Panc1 (cell line): ENCODE data around the gene AHDC1. TPM values are rescaled to one million over a fixed set of nuclear protein-coding genes. Genes with fewer than 3 reads are reported as not detected.

Experiments used
- ATAC-seq: fragments of 200-7000 bp; cut with Tn5 transposase; 2 replicates; pipeline ENCODE4 v1.9.1; 2020; ENCODE audit warnings: mild to moderate bottlenecking, moderate library complexity
- BruUV-seq: library from RNA; stranded (reverse); fragments of 400-500 nt; replicated peaks from 2 replicates; lab custom pipeline; 2021; lab: Mats Ljungman, UMichigan
- CTCF ChIA-PET: fragments of 300-600 bp; sonication (Branson Sonifier 250); formaldehyde crosslinking; loops from one replicate; lab custom pipeline; 2022; ENCODE audit warnings: antibody characterized with exemption; lab: Charles Lee
- POLR2A ChIA-PET: fragments of 300-600 bp; sonication (Branson Sonifier 250); formaldehyde crosslinking; loops from one replicate; lab custom pipeline; 2022; ENCODE audit warnings: antibody characterized with exemption; lab: Charles Lee
- DNase-seq: peaks from one replicate; pipeline ENCODE4 v3.0.0-alpha.2; 2010; ENCODE audit warnings: low read depth, low spot score
- H3K27ac ChIP-seq: 2 replicates; pipeline ENCODE4 v1.5.1; 2011; ENCODE audit warnings: mild to moderate bottlenecking, low read length, inconsistent platforms
- H3K27me3 ChIP-seq: fragments of 200-500 bp; sonication (Bioruptor generic); 2 replicates; pipeline ENCODE4 v1.6.0; 2014; ENCODE audit warnings: low read length, inconsistent platforms; ENCODE audit not compliant: control insufficient read depth, insufficient read depth
- H3K36me3 ChIP-seq: fragments of 200-500 bp; sonication (Bioruptor generic); 2 replicates; pipeline ENCODE4 v1.5.1; 2014; ENCODE audit warnings: inconsistent platforms, mild to moderate bottlenecking, low read length, moderate library complexity; ENCODE audit not compliant: control insufficient read depth, insufficient read depth
- H3K4me1 ChIP-seq: 2 replicates; pipeline ENCODE4 v1.5.1; 2011; ENCODE audit warnings: inconsistent platforms, mild to moderate bottlenecking, low read length, moderate library complexity; ENCODE audit not compliant: control insufficient read depth, insufficient read depth
- H3K4me3 ChIP-seq, 2 experiments: 2 replicates each; pipeline ENCODE4 v1.5.1; 2011 to 2012; ENCODE audit warnings: low read depth in 2 of 2, low read length in 2 of 2, mild to moderate bottlenecking in 2 of 2, inconsistent platforms in 1 of 2, moderate library complexity in 1 of 2
- H3K9me3 ChIP-seq: fragments of 200-500 bp; sonication (Bioruptor generic); 2 replicates; pipeline ENCODE4 v1.5.1; 2014; ENCODE audit warnings: low read depth, mild to moderate bottlenecking, inconsistent platforms, low read length, moderate library complexity; ENCODE audit not compliant: control insufficient read depth, insufficient read depth
- POLR2AphosphoS5 ChIP-seq: IDR thresholded peaks from 2 replicates; pipeline ENCODE4 v1.6.1; 2012; ENCODE audit warnings: mild to moderate bottlenecking, low read depth, low read length, moderate library complexity
- SIN3A ChIP-seq: IDR thresholded peaks from 2 replicates; pipeline ENCODE4 v1.6.1; 2012; ENCODE audit warnings: low read depth, mild to moderate bottlenecking, low read length, moderate library complexity, borderline replicate concordance; ENCODE audit not compliant: insufficient read depth
- TCF7L2 ChIP-seq: IDR thresholded peaks from 2 replicates; pipeline ENCODE4 v1.6.1; 2011; ENCODE audit warnings: mild to moderate bottlenecking, low read depth, low read length, inconsistent platforms
- in situ Hi-C: cut with HindIII; loops from 2 replicates; pipeline ENCODE4 v1.10.0; 2016; ENCODE audit warnings: low sequenced_read_pairs, low pct_unique_long_range_greater_than_20kb
- intact Hi-C: fragments of 100-400 bp; cut with micrococcal nuclease; formaldehyde crosslinking; loops from one replicate; pipeline ENCODE4 v1.10.0; 2022; ENCODE audit not compliant: unreplicated experiment
- total RNA-seq: library from RNA; stranded (reverse); gene quantifications from one replicate; pipeline ENCODE4 v1.2.1, GENCODE V29; 2021; ENCODE audit not compliant: unreplicated experiment
- TF ChIP-seq, protein P1 (sequence below): fragments of 450-650 bp; IDR thresholded peaks from 2 replicates; pipeline ENCODE4 v1.5.1; 2017; ENCODE audit warnings: mild to moderate bottlenecking
- TF ChIP-seq, protein P2 (sequence below), 2 experiments: IDR thresholded peaks; 2 replicates each; pipeline ENCODE4 v1.6.1; 2011 to 2012; ENCODE audit warnings: low read depth in 2 of 2, control low read depth in 1 of 2, low read length in 1 of 2, mild to moderate bottlenecking in 1 of 2, moderate library complexity in 1 of 2; ENCODE audit not compliant: insufficient read depth in 1 of 2

AHDC1 gene
- total RNA-seq, 1 experiment from 2014 or later: 47.1 TPM

DNA sequence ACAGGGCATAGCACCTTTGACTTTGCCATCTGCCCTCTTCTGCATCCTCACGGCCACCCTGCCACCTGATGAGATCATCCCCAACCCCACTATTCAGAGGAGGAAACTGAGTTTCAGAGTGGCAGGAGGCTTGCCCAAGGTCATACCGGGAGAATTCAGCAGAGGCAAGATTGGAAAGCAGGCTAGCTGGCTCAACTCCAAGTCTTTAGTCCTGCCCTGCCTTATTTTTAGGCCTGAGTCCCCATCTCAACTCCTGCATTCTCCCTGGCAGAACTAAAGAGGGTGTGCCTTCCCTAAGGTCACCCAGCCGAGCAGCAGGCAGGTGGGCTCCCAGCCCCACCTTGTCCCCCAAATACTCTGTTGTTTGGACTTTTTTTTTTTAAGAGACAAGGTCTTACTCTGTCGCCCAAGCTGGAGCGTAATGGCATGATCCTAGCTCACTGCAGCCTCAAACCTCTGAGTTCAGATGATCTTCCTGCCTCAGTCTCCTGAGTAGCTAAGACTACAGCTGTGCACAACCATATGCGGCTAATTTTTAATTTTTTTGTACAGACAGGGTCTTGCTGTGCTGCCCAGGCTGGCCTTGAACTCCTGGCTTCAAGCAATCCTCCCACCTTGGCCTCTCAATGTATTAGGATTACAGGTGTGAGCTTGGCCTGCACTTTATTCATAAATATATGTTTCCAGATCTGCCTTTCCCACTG lies 44.8 kb upstream of the AHDC1 start:
- no TSS peak for BruUV-seq
- Histone ChIP-seq H3K27ac (no peak overlapping the region), H3K36me3 (no peaks in the 10 kb centered on the region), H3K27me3 (no peaks in the 10 kb centered on the region), H3K4me3 (no peak overlapping the region), H3K9me3 (no peaks in the 10 kb centered on the region), H3K4me1 (peaks cover 2% of the 10 kb centered on the region; the same call in 1 of the 2 replicates)
- no peak for TF ChIP-seq POLR2AphosphoS5
- TF ChIP-seq TCF7L2: no peak
- TF ChIP-seq, protein P1, sequence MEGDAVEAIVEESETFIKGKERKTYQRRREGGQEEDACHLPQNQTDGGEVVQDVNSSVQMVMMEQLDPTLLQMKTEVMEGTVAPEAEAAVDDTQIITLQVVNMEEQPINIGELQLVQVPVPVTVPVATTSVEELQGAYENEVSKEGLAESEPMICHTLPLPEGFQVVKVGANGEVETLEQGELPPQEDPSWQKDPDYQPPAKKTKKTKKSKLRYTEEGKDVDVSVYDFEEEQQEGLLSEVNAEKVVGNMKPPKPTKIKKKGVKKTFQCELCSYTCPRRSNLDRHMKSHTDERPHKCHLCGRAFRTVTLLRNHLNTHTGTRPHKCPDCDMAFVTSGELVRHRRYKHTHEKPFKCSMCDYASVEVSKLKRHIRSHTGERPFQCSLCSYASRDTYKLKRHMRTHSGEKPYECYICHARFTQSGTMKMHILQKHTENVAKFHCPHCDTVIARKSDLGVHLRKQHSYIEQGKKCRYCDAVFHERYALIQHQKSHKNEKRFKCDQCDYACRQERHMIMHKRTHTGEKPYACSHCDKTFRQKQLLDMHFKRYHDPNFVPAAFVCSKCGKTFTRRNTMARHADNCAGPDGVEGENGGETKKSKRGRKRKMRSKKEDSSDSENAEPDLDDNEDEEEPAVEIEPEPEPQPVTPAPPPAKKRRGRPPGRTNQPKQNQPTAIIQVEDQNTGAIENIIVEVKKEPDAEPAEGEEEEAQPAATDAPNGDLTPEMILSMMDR: no peak
- TF ChIP-seq, protein P2, sequence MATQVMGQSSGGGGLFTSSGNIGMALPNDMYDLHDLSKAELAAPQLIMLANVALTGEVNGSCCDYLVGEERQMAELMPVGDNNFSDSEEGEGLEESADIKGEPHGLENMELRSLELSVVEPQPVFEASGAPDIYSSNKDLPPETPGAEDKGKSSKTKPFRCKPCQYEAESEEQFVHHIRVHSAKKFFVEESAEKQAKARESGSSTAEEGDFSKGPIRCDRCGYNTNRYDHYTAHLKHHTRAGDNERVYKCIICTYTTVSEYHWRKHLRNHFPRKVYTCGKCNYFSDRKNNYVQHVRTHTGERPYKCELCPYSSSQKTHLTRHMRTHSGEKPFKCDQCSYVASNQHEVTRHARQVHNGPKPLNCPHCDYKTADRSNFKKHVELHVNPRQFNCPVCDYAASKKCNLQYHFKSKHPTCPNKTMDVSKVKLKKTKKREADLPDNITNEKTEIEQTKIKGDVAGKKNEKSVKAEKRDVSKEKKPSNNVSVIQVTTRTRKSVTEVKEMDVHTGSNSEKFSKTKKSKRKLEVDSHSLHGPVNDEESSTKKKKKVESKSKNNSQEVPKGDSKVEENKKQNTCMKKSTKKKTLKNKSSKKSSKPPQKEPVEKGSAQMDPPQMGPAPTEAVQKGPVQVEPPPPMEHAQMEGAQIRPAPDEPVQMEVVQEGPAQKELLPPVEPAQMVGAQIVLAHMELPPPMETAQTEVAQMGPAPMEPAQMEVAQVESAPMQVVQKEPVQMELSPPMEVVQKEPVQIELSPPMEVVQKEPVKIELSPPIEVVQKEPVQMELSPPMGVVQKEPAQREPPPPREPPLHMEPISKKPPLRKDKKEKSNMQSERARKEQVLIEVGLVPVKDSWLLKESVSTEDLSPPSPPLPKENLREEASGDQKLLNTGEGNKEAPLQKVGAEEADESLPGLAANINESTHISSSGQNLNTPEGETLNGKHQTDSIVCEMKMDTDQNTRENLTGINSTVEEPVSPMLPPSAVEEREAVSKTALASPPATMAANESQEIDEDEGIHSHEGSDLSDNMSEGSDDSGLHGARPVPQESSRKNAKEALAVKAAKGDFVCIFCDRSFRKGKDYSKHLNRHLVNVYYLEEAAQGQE (IDR thresholded peaks at IDR 0.05; ENCODE audit: insufficient read depth in 1 of 2, low read depth in 2 of 2, low read length in 1 of 2): no peak
- no peak for TF ChIP-seq SIN3A
- ChIA-PET POLR2A (interaction anchor here (0.6 kb wide), 1 partner anchor 636 kb away, joined by 11 read pairs; no protein-coding TSS in a partner anchor), CTCF (no interaction called here)
- intact Hi-C loops: no loop called here
- in situ Hi-C loops: no loop called here
- DNase-seq (no peak), ATAC-seq (no peak)

DNA sequence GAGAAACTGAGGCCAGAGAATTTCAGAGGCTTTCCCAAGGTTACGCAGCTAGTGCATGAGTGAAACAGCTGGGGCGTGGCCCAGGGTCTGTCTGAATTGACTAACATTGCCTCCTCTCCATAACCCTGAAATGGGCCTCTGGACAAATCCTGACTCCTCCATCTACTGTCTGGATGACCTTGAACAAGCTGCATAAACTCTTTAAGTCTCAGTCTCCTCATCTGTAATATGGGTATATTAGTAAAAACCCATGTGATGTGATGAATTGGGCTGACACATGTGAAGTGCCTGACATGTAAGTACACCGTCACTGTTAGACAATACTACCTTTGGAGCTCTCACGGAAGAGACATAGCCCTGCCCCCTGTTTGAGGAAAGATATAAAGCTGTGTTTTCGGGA lies 43.4 kb upstream of the AHDC1 start:
- in situ Hi-C loops (no loop called here), intact Hi-C loops (no loop called here)
- no peaks in the 10 kb centered on the region for H3K9me3 ChIP-seq
- CTCF ChIA-PET: interaction anchor here (0.6 kb wide), 1 partner anchor 90 kb away, joined by 4 read pairs; no protein-coding TSS in a partner anchor
- H3K4me3 ChIP-seq: no peak overlapping the region
- DNase-seq (no peak), ATAC-seq (no peak)
- BruUV-seq: no TSS peak
- H3K27me3 ChIP-seq: no peaks in the 10 kb centered on the region
- H3K4me1 ChIP-seq: peaks cover 2% of the 10 kb centered on the region; the same call in 1 of the 2 replicates
- H3K27ac ChIP-seq: no peak overlapping the region
- POLR2A ChIA-PET: interaction anchor here (0.6 to 0.7 kb wide), 2 partner anchors 66 to 598 kb away, joined by 4 to 5 read pairs; no protein-coding TSS in a partner anchor
- no peak for TF ChIP-seq POLR2AphosphoS5
- no peak for TF ChIP-seq SIN3A
- TF ChIP-seq, protein P1: no peak
- TF ChIP-seq, protein P2 (IDR thresholded peaks at IDR 0.05; ENCODE audit: insufficient read depth in 1 of 2, low read depth in 2 of 2, low read length in 1 of 2): no peak
- TF ChIP-seq TCF7L2: no peak
- H3K36me3 ChIP-seq: no peaks in the 10 kb centered on the region
